GM10847 (cell line): Measurements from ENCODE around the gene SDHA.

ENCODE experiments used
- POLR2A ChIP-seq: IDR thresholded peaks from 2 replicates; pipeline ENCODE4 v1.6.1; 2011; ENCODE audit not compliant: insufficient read length; ENCODE audit errors: extremely low read depth

Gene SDHA

DNA sequence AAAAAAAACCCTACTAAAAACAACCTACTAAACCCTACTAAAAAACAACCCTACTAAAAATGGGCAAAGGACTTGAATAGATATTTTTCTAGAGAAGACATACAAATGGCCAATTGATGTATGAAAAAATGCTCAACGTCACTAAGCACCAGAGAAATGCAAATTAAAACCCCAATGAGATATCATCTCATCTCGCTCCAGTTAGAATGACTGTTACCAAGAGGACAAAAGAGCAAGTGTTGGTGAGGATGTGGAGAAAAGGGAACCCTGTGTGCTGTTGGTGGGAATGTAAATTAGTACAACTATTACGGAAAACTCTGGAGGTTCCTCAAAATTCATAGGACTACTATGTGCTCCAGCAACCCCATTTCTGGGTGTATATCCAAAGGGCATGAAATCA, 10.8 kb downstream of the SDHA start:
- TF ChIP-seq POLR2A, result no peak

DNA sequence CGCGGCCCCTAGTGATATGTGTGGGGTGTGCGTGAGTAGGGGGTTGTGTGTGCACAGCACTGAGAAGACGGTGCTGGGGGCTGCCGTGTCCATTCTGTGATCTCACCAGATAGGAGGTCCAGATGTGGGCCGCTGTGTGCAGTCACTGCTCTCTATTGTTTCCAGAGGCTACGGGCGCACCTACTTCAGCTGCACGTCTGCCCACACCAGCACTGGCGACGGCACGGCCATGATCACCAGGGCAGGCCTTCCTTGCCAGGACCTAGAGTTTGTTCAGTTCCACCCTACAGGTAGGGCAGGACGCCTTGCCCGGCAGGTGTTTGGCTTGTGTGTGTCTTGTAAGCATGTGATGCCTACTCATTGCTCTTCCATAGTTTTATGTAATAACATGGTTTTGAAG, 12.6 kb downstream of the SDHA start:
- no peak for TF ChIP-seq POLR2A

DNA sequence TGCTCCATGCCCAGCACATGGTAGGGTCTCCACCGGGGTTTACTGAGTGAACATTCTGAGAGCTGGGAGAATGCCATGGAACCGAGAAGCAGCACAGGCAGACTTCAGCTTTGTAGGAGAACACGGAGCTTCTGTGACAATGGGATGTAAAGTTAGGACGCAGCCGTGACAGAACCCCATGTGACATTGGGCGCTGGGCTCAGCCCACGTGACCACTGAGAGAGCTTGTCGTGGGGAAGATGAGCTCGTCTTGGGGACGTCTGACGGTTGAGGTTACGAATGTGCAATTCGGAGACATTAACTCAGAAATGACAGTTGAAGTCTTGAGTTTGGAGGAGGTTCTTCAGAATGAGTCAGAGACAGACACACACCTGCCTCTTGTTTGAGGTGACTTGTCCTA, 13.5 kb downstream of the SDHA start:
- TF ChIP-seq POLR2A, result no peak

GRCh38 chr5:234450-234849, 16.3 kb downstream of the SDHA start:
- TF ChIP-seq POLR2A, result no peak

DNA sequence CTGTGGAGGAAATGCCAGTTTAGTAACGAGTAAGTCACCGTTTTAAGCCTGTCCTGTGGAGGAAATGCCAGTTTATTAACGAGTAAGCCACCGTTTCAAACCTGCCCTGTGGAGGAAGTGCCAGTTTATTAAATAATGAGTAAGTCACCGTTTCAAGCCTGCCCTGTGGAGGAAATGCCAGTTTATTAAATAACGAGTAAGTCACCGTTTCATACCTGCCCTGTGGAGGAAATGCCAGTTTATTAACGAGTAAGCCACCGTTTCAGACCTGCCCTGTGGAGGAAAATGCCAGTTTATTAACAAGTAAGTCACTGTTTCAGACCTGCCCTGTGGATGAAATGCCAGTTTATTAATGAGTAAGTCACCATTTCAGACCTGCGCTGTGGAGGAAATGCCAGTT, 34.4 kb downstream of the SDHA start:
- TF ChIP-seq POLR2A, result no peak

DNA sequence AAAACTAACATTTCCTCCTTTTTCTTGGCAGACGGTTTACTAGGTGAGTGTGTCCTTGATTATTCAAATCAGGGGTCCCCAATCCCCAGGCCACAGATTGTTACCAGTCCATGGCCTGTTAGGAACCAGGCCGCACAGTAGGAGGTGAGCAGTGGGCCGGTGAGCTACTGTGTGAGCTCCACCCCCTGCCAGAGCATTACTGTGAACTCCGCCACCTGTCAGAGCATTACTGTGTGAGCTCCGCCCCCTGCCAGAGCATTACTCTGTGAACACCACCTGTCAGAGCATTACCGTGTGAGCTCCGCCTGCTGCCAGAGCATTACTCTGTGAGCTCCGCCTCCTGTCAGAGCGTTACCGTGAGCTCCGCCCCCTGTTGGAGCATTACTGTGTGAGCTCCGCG, 39.0 kb downstream of the SDHA start:
- no peak for TF ChIP-seq POLR2A

DNA sequence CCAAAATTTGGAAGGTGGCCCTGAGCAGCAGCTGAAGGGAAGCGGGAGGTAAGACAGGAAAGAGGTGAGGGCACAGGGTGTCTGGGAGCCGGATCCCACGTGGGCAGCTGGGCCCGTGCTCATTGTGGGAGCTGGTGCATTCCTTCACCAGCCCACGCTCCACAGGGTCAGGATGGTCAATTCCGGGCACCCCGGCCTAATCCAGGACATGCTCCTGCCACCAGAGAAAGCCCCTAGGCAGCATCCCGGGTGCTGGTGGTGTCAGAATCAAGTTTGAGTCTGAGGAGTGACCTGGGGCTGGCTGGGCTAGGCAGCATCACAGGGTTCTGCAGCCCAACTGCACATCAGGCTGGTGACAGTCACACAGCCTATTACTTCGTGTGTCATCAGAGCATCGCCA, 46.2 kb downstream of the SDHA start:
- no peak for TF ChIP-seq POLR2A

GRCh38 chr5:267716-268115, 49.6 kb downstream of the SDHA start:
- no peak for TF ChIP-seq POLR2A

DNA sequence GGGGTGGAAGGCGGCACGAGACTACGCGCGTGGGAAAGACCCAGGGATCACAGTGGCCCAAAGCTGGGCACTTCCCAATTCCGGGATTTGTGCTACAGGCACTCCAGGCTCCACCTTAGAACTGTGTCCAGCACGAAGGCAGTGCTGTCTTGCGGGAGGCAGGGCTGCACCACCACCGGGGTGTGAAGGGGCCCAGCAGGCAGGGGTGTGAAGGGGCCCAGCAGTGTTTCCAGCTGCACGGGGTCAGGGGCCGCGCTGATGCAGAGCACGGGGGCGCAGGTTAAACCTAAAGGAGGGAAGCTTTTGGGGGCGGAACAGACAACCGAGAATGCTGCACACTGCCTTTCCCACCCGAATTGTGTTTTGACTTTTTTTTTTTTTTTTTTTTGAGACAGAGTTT, 52.2 kb downstream of the SDHA start:
- TF ChIP-seq POLR2A, result no peak

GRCh38 chr5:278646-279045, 60.5 kb downstream of the SDHA start:
- no peak for TF ChIP-seq POLR2A

DNA sequence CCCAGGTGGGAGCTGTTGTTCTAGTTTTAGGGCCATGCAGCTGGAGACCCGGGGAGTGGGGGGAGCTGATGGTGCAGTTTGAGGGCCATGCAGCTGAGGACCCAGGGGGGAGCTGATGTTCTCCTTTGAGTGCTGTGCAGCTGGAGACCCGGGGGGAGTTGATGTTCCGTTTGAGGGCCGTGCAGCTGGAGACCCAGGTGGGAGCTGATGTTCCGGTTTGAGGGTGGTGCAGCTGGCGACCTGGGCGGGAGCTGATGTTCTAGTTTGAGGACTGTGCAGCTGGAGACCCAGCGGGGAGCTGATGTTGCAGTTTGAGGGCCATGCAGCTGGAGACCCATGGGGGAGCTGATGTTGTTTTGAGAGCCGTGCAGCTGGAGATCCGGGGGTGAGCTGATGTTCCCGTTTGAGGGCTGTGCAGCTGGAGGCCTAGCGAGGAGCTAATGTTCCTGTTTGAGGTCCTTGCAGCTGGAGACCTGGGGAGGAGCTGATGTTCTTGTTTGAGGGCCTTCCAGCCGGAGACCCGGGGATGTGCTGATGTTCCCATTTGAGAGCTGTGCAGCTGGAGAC, 68.0 kb downstream of the SDHA start:
- no peak for TF ChIP-seq POLR2A

DNA sequence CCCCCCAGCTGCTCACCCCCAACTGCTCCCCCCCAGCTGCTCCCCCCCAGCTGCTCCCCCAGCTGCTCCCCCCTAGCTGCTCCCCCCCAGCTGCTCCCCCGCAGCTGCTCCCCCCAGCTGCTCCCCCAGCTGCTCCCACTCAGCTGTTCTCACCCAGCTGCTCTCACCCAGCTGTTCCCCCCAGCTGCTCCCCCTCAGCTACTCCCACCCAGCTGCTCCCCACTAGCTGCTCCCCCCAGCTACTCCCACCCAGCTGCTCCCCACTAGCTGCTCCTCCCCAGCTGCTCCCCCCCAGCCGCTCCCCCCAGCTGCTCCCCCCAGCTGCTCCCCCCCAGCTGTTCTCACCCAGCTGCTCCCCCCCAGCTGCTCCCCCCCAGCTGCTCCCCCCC, 80.6 kb downstream of the SDHA start:
- TF ChIP-seq POLR2A, result no peak

GRCh38 chr5:302966-303365, 84.8 kb downstream of the SDHA start:
- TF ChIP-seq POLR2A, result no peak

GRCh38 chr5:305050-305449, 86.9 kb downstream of the SDHA start:
- no peak for TF ChIP-seq POLR2A

- TF ChIP-seq POLR2A, result no peak
These were observed 87.3 kb downstream of the SDHA start for GRCh38 chr5:305459-305858.

- no peak for TF ChIP-seq POLR2A
These were observed 88.1 kb downstream of the SDHA start for GRCh38 chr5:306011-306805.
